GM12878 (cell line): ENCODE data around the gene PRPF31. TPM values are rescaled to one million over a fixed set of nuclear protein-coding genes. Genes with fewer than 3 reads are reported as not detected.
A peak's percentile ranks its signal among the peaks of the same experiment; 100 is the strongest.

Experiments used
- ATAC-seq: fragments of 200-7000 bp; cut with Tn5 transposase; 3 replicates; pipeline ENCODE4 v1.9.1; 2020; ENCODE audit warnings: mild to moderate bottlenecking, moderate library complexity
- BruUV-seq: library from RNA; stranded (reverse); fragments of 400-500 nt; replicated peaks from 2 replicates; lab custom pipeline; 2021; lab: Mats Ljungman, UMichigan
- CTCF ChIA-PET: fragments of 300-600 bp; sonication (Branson Sonifier 250); formaldehyde crosslinking; extraction: SDS; loops from one replicate; lab custom pipeline; 2021; ENCODE audit warnings: inconsistent platforms; lab: Yijun Ruan, JAX
- POLR2A ChIA-PET: fragments of 350-600 bp; formaldehyde crosslinking; extraction: SDS; loops from one replicate; lab custom pipeline; 2021; ENCODE audit warnings: inconsistent platforms; lab: Charles Lee
- RAD21 ChIA-PET: fragments of 300-600 bp; sonication (Branson Sonifier 250); formaldehyde crosslinking; loops from one replicate; lab custom pipeline; 2023; ENCODE audit warnings: antibody characterized with exemption; ENCODE audit not compliant: unreplicated experiment; lab: Charles Lee
- SMC1A ChIA-PET: fragments of 300-600 bp; sonication (Branson Sonifier 250); formaldehyde crosslinking; loops from one replicate; lab custom pipeline; 2023; ENCODE audit not compliant: unreplicated experiment, uncharacterized antibody; lab: Charles Lee
- DNase-seq: peaks from one replicate; pipeline ENCODE4 v3.0.0-alpha.2; 2011; ENCODE audit warnings: low read depth, low spot score
- FAIRE-seq: peaks from 3 replicates; lab custom pipeline; 2011; peaks lifted over from hg19 to GRCh38; lab: Jason Lieb, UNC
- H2AFZ ChIP-seq: 2 replicates; pipeline ENCODE4 v1.6.0; 2011; ENCODE audit warnings: low read depth, low read length, control low read depth; ENCODE audit not compliant: control insufficient read depth
- H3K27ac ChIP-seq: 2 replicates; pipeline ENCODE4 v1.5.1; 2011; ENCODE audit warnings: control low read depth; ENCODE audit not compliant: control insufficient read depth, insufficient read depth
- H3K27me3 ChIP-seq, 2 experiments: replicated peaks in 1 of 2; 2 replicates each; pipeline versions ENCODE4 v1.6.0 to v1.6.1; 2011; ENCODE audit warnings: low read length in 1 of 2; ENCODE audit not compliant: control insufficient read depth in 2 of 2, insufficient read depth in 2 of 2
- H3K36me3 ChIP-seq, 2 experiments: 2 replicates each; pipeline ENCODE4 v1.5.1; 2011; ENCODE audit warnings: low read length in 1 of 2; ENCODE audit not compliant: control insufficient read depth in 2 of 2, insufficient read depth in 2 of 2
- H3K4me1 ChIP-seq: 2 replicates; pipeline ENCODE4 v1.6.1; 2011; ENCODE audit warnings: mild to moderate bottlenecking, low read length, moderate library complexity, mixed read lengths; ENCODE audit not compliant: control insufficient read depth, insufficient read depth
- H3K4me2 ChIP-seq: 2 replicates; pipeline ENCODE4 v1.6.0; 2011; ENCODE audit warnings: control low read depth; ENCODE audit not compliant: control insufficient read depth, insufficient read depth
- H3K4me3 ChIP-seq: fragments of 200-600 bp; sonication (generic); 2 replicates; pipeline ENCODE4 v1.5.1; 2016
- H3K79me2 ChIP-seq: 2 replicates; pipeline ENCODE4 v1.6.0; 2011; ENCODE audit warnings: low read length; ENCODE audit not compliant: control insufficient read depth, insufficient read depth
- H3K9ac ChIP-seq: 2 replicates; pipeline ENCODE4 v1.8.0; 2011; ENCODE audit warnings: low read length, control low read depth, mixed read lengths; ENCODE audit not compliant: control insufficient read depth, insufficient read depth
- H3K9me3 ChIP-seq: replicated peaks from 3 replicates; pipeline ENCODE4 v1.5.1; 2011; ENCODE audit warnings: mild to moderate bottlenecking, low read length; ENCODE audit not compliant: control insufficient read depth, insufficient read depth
- H4K20me1 ChIP-seq: 2 replicates; pipeline ENCODE4 v1.6.0; 2011; ENCODE audit not compliant: control insufficient read depth, insufficient read depth
- CHD4 ChIP-seq: fragments of 200-600 bp; sonication (generic); IDR thresholded peaks from 2 replicates; pipeline ENCODE4 v1.6.1; 2016; ENCODE audit warnings: mild to moderate bottlenecking
- CREM ChIP-seq: IDR thresholded peaks from 2 replicates; pipeline ENCODE4 v1.6.1; 2014; ENCODE audit warnings: antibody characterized with exemption, low read depth
- HDAC6 ChIP-seq: fragments of 200-600 bp; sonication (generic); IDR thresholded peaks from one replicate; pipeline ENCODE4 v1.8.0; 2017; ENCODE audit warnings: antibody characterized with exemption; ENCODE audit not compliant: unreplicated experiment
- IRF4 ChIP-seq: IDR thresholded peaks from 2 replicates; pipeline ENCODE4 v1.6.1; 2011; ENCODE audit warnings: low read depth, low read length
- LARP7 ChIP-seq: fragments of 450-650 bp; IDR thresholded peaks from 2 replicates; pipeline ENCODE4 v1.6.1; 2017; ENCODE audit warnings: mild to moderate bottlenecking
- NR2F1 ChIP-seq: fragments of 450-650 bp; conservative IDR thresholded peaks from 2 replicates; pipeline ENCODE4 v1.6.1; 2017; ENCODE audit warnings: mild to moderate bottlenecking
- PAX8 ChIP-seq: fragments of 450-650 bp; IDR thresholded peaks from 2 replicates; pipeline ENCODE4 v1.6.1; 2017; ENCODE audit warnings: mild to moderate bottlenecking, moderate library complexity
- SIN3A ChIP-seq: IDR thresholded peaks from 2 replicates; pipeline ENCODE4 v1.6.1; 2012; ENCODE audit warnings: low read depth, low read length, improper control_type of control experiment
- SMAD5 ChIP-seq: IDR thresholded peaks from 2 replicates; pipeline ENCODE4 v1.6.1; 2016; ENCODE audit warnings: antibody characterized with exemption, low read depth
- SUZ12 ChIP-seq: fragments of 200-600 bp; sonication (generic); IDR thresholded peaks from one replicate; pipeline ENCODE4 v1.6.1; 2018; ENCODE audit warnings: antibody characterized with exemption, mild to moderate bottlenecking; ENCODE audit not compliant: unreplicated experiment
- WGBS: methylation state at CpG from one replicate; pipeline ENCODE4 v1.1.6; 2016; ENCODE audit warnings: low lambda C conversion rate; ENCODE audit not compliant: insufficient replicate concordance, insufficient coverage; ENCODE audit errors: missing lambda C conversion rate; 5-methylcytosine and 5-hydroxymethylcytosine counted together
- in situ Hi-C: fragments of 300-500 bp; cut with MboI; formaldehyde crosslinking; loops from 9 replicates; pipeline ENCODE4 v1.14.3; 2018; ENCODE audit warnings: mixed read lengths
- intact Hi-C: fragments of 100-400 bp; cut with micrococcal nuclease; formaldehyde crosslinking; loops from one replicate; pipeline ENCODE4 v1.14.2; 2022; ENCODE audit not compliant: unreplicated experiment
- polyA plus RNA-seq, 11 experiments: library from polyadenylated mRNA; depleted of rRNA in 4 of 11; unstranded in 6 of 11; stranded (reverse) in 5 of 11; fragments of >200 nt; fragmentation: Nextera tagmentation in 4 of 11; fragmentation: Illumina TruSeq in 1 of 11; extraction: Ambion mirVana in 4 of 11; extraction: Trizol in 1 of 11; gene quantifications; 1 replicate in 1 of 11; 2 replicates in 10 of 11; pipeline versions ENCODE4 v1.2.1 to v1.2.3, GENCODE V29; 2011 to 2016; ENCODE audit warnings: inconsistent platforms in 2 of 11, missing spikeins in 2 of 11, low read depth in 1 of 11
- total RNA-seq, 4 experiments: library from RNA; depleted of rRNA in 3 of 4; stranded (reverse); fragments of >200 nt in 3 of 4; fragmentation: Illumina TruSeq in 1 of 4; extraction: Trizol in 1 of 4; gene quantifications; 2 replicates each; pipeline versions ENCODE4 v1.2.1 to v1.2.3, GENCODE V29; 2013 to 2021
- TF ChIP-seq, protein P1 (sequence below): fragments of 450-650 bp; IDR thresholded peaks from 2 replicates; pipeline ENCODE4 v1.6.1; 2016; ENCODE audit warnings: mild to moderate bottlenecking
- TF ChIP-seq, protein P2 (sequence below): fragments of 450-650 bp; conservative IDR thresholded peaks from 2 replicates; pipeline ENCODE4 v1.6.1; 2017; ENCODE audit warnings: mild to moderate bottlenecking, moderate library complexity
- TF ChIP-seq, protein P3 (sequence below): fragments of 450-650 bp; IDR thresholded peaks from 2 replicates; pipeline ENCODE4 v1.6.1; 2018; ENCODE audit warnings: mild to moderate bottlenecking, low read depth, moderate library complexity; ENCODE audit not compliant: partially characterized antibody

Gene PRPF31
- total and polyA plus RNA-seq, 10 of the 15 experiments (the other 5 are each of a cell fraction or from before 2014, with no cell fraction given) = 2.7 to 170 (median 69.7) TPM

DNA sequence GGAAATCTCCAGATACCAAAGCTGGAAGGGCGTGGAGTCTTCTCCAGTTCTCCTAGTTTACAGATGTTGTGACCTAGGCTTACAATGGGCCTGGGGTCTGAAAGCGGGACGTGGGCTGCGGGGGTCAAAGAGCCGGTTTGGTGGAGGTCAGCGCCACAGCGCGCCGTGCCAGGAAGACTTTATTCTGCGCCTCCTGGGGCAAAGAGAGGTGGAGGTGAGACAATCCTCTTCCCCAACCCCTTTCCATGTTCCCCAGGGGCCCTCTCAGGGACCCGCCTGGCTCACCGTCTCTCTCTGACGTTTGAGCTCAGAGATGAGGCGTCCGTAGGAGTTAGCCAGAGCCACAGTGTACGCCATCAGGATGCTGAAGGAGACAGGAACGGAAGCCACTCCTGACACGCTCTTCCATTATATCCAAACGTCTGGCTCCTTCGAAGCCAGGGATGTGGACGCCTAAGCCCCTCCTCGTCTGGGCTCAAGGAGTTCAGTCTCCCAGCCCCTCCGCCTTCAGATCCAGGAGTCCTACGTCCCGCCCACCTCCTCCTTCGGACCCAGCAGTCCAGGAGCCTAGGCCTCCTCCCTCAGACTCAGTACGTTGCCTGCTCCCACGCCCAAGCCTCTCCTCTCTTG lies 44.7 kb downstream of the PRPF31 start:
- FAIRE-seq (peak; percentile 7), DNase-seq (no peak), ATAC-seq (no peak)
- BruUV-seq = TSS peak; percentile 90
- H3K4me1 ChIP-seq = peaks cover 4% of the 10 kb centered on the region; the same call in 1 of the 2 replicates
- peak overlapping the region; percentile 95 for H3K4me3 ChIP-seq
- SMC1A ChIA-PET = interaction anchor here (1.3 to 1.5 kb wide), 2 partner anchors 23 to 230 kb away, joined by 4 to 5 read pairs; no protein-coding TSS in a partner anchor
- H3K4me2 ChIP-seq = peak overlapping the region; percentile 97
- CTCF ChIA-PET = interaction anchor here (1.2 to 2.1 kb wide), 4 partner anchors 8 to 72 kb away, joined by 3 to 15 read pairs (median 6); partner anchors contain the start of gene CNOT3
- TF ChIP-seq HDAC6 (no peak), IRF4 (no peak), SUZ12 (no peak), SIN3A (peak; percentile 56; the same call in 1 of the 2 replicates), CREM (no peak), SMAD5 (0 out of 2 replicates have a peak, but pooled peaks have one; percentile 17), CHD4 (no peak), PAX8 (no peak), LARP7 (no peak), NR2F1 (peak; percentile 49; the same call in 1 of the 2 replicates)
- TF ChIP-seq, protein P1, sequence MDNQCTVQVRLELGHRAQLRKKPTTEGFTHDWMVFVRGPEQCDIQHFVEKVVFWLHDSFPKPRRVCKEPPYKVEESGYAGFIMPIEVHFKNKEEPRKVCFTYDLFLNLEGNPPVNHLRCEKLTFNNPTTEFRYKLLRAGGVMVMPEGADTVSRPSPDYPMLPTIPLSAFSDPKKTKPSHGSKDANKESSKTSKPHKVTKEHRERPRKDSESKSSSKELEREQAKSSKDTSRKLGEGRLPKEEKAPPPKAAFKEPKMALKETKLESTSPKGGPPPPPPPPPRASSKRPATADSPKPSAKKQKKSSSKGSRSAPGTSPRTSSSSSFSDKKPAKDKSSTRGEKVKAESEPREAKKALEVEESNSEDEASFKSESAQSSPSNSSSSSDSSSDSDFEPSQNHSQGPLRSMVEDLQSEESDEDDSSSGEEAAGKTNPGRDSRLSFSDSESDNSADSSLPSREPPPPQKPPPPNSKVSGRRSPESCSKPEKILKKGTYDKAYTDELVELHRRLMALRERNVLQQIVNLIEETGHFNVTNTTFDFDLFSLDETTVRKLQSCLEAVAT = 0 out of 2 replicates have a peak, but pooled peaks have one; percentile 10
- TF ChIP-seq, protein P2, sequence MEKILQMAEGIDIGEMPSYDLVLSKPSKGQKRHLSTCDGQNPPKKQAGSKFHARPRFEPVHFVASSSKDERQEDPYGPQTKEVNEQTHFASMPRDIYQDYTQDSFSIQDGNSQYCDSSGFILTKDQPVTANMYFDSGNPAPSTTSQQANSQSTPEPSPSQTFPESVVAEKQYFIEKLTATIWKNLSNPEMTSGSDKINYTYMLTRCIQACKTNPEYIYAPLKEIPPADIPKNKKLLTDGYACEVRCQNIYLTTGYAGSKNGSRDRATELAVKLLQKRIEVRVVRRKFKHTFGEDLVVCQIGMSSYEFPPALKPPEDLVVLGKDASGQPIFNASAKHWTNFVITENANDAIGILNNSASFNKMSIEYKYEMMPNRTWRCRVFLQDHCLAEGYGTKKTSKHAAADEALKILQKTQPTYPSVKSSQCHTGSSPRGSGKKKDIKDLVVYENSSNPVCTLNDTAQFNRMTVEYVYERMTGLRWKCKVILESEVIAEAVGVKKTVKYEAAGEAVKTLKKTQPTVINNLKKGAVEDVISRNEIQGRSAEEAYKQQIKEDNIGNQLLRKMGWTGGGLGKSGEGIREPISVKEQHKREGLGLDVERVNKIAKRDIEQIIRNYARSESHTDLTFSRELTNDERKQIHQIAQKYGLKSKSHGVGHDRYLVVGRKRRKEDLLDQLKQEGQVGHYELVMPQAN = 0 out of 2 replicates have a peak, but pooled peaks have one; percentile 19
- TF ChIP-seq, protein P3, sequence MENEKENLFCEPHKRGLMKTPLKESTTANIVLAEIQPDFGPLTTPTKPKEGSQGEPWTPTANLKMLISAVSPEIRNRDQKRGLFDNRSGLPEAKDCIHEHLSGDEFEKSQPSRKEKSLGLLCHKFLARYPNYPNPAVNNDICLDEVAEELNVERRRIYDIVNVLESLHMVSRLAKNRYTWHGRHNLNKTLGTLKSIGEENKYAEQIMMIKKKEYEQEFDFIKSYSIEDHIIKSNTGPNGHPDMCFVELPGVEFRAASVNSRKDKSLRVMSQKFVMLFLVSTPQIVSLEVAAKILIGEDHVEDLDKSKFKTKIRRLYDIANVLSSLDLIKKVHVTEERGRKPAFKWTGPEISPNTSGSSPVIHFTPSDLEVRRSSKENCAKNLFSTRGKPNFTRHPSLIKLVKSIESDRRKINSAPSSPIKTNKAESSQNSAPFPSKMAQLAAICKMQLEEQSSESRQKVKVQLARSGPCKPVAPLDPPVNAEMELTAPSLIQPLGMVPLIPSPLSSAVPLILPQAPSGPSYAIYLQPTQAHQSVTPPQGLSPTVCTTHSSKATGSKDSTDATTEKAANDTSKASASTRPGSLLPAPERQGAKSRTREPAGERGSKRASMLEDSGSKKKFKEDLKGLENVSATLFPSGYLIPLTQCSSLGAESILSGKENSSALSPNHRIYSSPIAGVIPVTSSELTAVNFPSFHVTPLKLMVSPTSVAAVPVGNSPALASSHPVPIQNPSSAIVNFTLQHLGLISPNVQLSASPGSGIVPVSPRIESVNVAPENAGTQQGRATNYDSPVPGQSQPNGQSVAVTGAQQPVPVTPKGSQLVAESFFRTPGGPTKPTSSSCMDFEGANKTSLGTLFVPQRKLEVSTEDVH = peak; percentile 4
- in situ Hi-C loops = no loop called here
- no peaks in the 10 kb centered on the region for H3K27me3 ChIP-seq
- RAD21 ChIA-PET = interaction anchor here (0.8 to 2.1 kb wide), 3 partner anchors 23 to 29 kb away, joined by 3 to 14 read pairs (median 5); partner anchors contain the start of genes CNOT3 and MBOAT7
- peaks cover 8% of the 10 kb centered on the region for H3K79me2 ChIP-seq
- intact Hi-C loops = no loop called here
- H4K20me1 ChIP-seq = no peaks in the 10 kb centered on the region
- H2AFZ ChIP-seq = peak overlapping the region; percentile 87
- peaks cover 5 to 7% of the 10 kb centered on the region in 2 experiments; a peak in 2 of 4 replicates for H3K36me3 ChIP-seq
- H3K9ac ChIP-seq = peak overlapping the region; percentile 82
- no peaks in the 10 kb centered on the region; the same call in 2 of the 3 replicates for H3K9me3 ChIP-seq
- WGBS = 7% methylated on average over 28 of the region's 28 CpGs
- peak overlapping the region; percentile 75 for H3K27ac ChIP-seq
- POLR2A ChIA-PET = interaction anchor here (0.7 to 4.0 kb wide), 7 partner anchors 12 to 45 kb away, joined by 4 to 30 read pairs (median 8); partner anchors contain the start of genes CNOT3, MBOAT7, PRPF31 and TFPT
